Measurements from ENCODE around the gene CYBA.

The CYBA gene

GRCh38 chr16:88631384-88631783 lies 19.5 kb downstream of the CYBA start:
- DNase-seq (ENCODE audit: low read depth in 2 of 2) = peak in 1 of 2 donors; percentile 36
- no peak overlapping the region for H3K4me3 ChIP-seq (replicated peaks in 1 of 2; ENCODE audit: low read depth in 2 of 2, low read length in 2 of 2)
- TF ChIP-seq CTCF (IDR thresholded peaks at IDR 0.05; ENCODE audit: low read depth, low read length) = no peak

- no peak for TF ChIP-seq CTCF (IDR thresholded peaks at IDR 0.05; ENCODE audit: low read depth, low read length)
- DNase-seq (ENCODE audit: low read depth in 2 of 2) = no peak
- no peak overlapping the region for H3K4me3 ChIP-seq (replicated peaks in 1 of 2; ENCODE audit: low read depth in 2 of 2, low read length in 2 of 2)
Measured at GRCh38 chr16:88630941-88631340, 19.9 kb downstream of the CYBA start.

DNA sequence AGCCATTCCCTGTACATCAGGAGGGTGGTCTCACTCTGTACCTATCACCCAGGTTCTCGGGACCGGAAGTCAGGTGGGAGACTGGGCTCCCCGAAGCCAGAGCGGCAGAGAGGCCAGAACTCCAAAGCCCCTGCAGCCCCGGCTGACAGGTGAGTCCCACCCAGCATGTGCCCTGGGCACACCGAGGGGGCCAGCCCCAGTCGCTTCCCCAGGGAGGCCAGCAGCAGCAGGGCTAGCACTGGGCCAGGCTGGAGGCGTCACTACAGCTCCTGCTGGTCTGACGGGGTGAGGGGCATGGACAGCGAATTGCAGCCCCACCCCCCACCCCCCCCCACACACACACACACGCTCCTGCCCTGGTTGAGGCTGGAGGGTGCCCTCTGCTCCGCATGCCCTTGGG lies 20.4 kb downstream of the CYBA start:
- DNase-seq (ENCODE audit: low read depth in 2 of 2) = no peak
- H3K4me3 ChIP-seq (replicated peaks in 1 of 2; ENCODE audit: low read depth in 2 of 2, low read length in 2 of 2) = no peak overlapping the region
- TF ChIP-seq CTCF (IDR thresholded peaks at IDR 0.05; ENCODE audit: low read depth, low read length) = no peak

DNA sequence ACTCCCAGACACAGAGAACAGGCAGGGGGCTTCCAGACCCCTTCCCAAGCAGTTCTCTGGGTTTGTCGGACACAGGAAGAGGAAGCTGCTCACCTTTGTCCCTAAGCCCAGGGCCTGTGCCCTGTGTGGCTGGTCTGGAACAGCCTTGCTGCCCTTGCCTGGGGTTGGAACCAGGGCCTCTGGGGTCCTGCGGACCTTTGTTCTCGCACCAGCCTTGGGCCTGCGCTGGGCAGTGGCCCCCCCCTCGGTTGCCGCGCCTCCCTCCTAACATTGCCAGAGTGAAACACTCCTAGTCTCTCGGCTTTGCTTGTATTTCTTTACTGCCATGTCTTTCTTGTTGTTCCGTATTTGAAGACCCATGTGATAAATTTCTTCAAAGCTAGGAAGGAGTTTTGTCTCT lies 21.0 kb downstream of the CYBA start:
- H3K4me3 ChIP-seq (replicated peaks in 1 of 2; ENCODE audit: low read depth in 2 of 2, low read length in 2 of 2) = no peak overlapping the region
- DNase-seq (ENCODE audit: low read depth in 2 of 2) = no peak
- TF ChIP-seq CTCF (IDR thresholded peaks at IDR 0.05; ENCODE audit: low read depth, low read length) = no peak

- no peak overlapping the region for H3K4me3 ChIP-seq (replicated peaks in 1 of 2; ENCODE audit: low read depth in 2 of 2, low read length in 2 of 2)
- peak in 1 of 2 donors; percentile 31 for DNase-seq (ENCODE audit: low read depth in 2 of 2)
- TF ChIP-seq CTCF (IDR thresholded peaks at IDR 0.05; ENCODE audit: low read depth, low read length) = peak; percentile 49
Measured at GRCh38 chr16:88628512-88628974, 22.3 kb downstream of the CYBA start.

- DNase-seq (ENCODE audit: low read depth in 2 of 2) = no peak
- no peak for TF ChIP-seq CTCF (IDR thresholded peaks at IDR 0.05; ENCODE audit: low read depth, low read length)
- H3K4me3 ChIP-seq (replicated peaks in 1 of 2; ENCODE audit: low read depth in 2 of 2, low read length in 2 of 2) = no peak overlapping the region
Measured at GRCh38 chr16:88627531-88628411, 23.1 kb downstream of the CYBA start.

All from cardiac fibroblast (primary cell).